A549 (cell line): ENCODE measurements around the gene GGT7.

Source experiments
- HDAC2 ChIP-seq: fragments of 200-600 bp; sonication (generic); IDR thresholded peaks from 2 replicates; pipeline ENCODE4 v1.6.1; 2016
- KDM5A ChIP-seq: fragments of 200-600 bp; sonication (generic); IDR thresholded peaks from 2 replicates; pipeline ENCODE4 v1.6.1; 2016; ENCODE audit warnings: antibody characterized with exemption, mild to moderate bottlenecking
- NR3C1 ChIP-seq: fragments of >200 bp; sonication (Bioruptor Twin); formaldehyde crosslinking; IDR thresholded peaks from 3 replicates; pipeline ENCODE4 v1.6.1; 2017
- POLR2AphosphoS2 ChIP-seq: conservative IDR thresholded peaks from 2 replicates; pipeline ENCODE4 v1.6.1; 2012; ENCODE audit warnings: low read length, improper control_type of control experiment, inconsistent platforms
- TP53 ChIP-seq: fragments of 250-450 bp; sonication (Bioruptor Pico); IDR thresholded peaks from 2 replicates; pipeline ENCODE4 v1.5.0; 2021; ENCODE audit warnings: mild to moderate bottlenecking, moderate library complexity
- TF ChIP-seq, protein P1 (sequence below): fragments of >200 bp; sonication (Bioruptor Twin); formaldehyde crosslinking; IDR thresholded peaks from 3 replicates; pipeline ENCODE4 v1.5.1; 2016

DNA sequence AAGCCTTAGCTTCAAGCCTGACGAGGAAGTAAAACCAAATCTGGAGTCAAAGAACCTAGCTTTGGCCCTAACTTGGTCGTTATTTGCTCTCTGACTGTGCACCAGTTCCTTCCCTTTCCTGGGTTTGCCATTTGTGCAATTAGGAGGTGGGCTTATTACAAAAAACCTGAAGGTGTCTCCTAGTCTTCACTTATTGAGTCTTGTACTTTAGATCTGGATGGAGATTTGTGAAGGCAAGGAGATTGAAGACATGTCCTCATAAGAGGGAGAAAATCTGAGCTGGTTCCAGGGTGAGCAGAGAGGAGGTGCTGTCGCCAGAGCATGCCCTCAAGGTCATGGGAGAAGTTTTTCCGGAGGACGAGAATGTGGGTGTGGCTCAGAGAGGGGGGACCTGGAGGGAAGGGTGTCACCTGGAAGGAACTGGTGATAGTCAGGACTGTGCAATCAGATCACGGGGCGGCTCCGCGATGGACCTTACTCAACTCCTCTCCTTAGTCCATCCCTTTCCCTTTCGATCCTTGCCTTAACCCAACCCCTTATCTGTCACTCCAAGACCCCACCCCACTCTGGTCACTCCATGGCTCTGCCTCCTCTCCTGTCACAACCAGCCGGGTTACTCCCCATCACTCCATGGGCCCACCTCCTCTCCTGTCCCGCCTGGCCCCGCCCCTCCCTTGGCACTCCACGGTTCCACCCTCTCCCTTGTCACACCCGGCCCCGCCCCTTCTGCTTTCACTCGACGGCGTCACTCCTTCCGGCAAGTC lies 3.2 kb upstream of the GGT7 start:
- TF ChIP-seq, protein P1, sequence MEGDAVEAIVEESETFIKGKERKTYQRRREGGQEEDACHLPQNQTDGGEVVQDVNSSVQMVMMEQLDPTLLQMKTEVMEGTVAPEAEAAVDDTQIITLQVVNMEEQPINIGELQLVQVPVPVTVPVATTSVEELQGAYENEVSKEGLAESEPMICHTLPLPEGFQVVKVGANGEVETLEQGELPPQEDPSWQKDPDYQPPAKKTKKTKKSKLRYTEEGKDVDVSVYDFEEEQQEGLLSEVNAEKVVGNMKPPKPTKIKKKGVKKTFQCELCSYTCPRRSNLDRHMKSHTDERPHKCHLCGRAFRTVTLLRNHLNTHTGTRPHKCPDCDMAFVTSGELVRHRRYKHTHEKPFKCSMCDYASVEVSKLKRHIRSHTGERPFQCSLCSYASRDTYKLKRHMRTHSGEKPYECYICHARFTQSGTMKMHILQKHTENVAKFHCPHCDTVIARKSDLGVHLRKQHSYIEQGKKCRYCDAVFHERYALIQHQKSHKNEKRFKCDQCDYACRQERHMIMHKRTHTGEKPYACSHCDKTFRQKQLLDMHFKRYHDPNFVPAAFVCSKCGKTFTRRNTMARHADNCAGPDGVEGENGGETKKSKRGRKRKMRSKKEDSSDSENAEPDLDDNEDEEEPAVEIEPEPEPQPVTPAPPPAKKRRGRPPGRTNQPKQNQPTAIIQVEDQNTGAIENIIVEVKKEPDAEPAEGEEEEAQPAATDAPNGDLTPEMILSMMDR = peak; percentile 12; the same call in 2 of the 3 replicates
- TF ChIP-seq NR3C1 = no peak
- TF ChIP-seq KDM5A = no peak
- no peak for TF ChIP-seq POLR2AphosphoS2
- TF ChIP-seq TP53 (CRISPR knock-in tag) = no peak
- no peak for TF ChIP-seq HDAC2
